Smooth muscle cell (in vitro differentiated cells): ENCODE measurements around the gene ZNF277. TPM values are rescaled to one million over a fixed set of nuclear protein-coding genes. Genes with fewer than 3 reads are reported as not detected.

Experiments
- DNase-seq: peaks from one replicate; lab custom pipeline; 2025; ENCODE audit not compliant: unreplicated experiment; lab: John Stamatoyannopoulos, UW
- H2AFZ ChIP-seq: fragments of 200-600 bp; sonication (generic); 2 replicates; pipeline ENCODE4 v1.6.0; 2016; ENCODE audit warnings: antibody characterized with exemption, low read depth, mild to moderate bottlenecking
- H3F3A ChIP-seq: fragments of 200-600 bp; sonication (generic); 2 replicates; pipeline ENCODE4 v1.6.0; 2017; ENCODE audit warnings: antibody characterized with exemption, low read depth
- H3K27ac ChIP-seq: fragments of 200-600 bp; sonication (generic); 2 replicates; pipeline ENCODE4 v1.5.1; 2016; ENCODE audit warnings: low read depth, mild to moderate bottlenecking
- H3K27me3 ChIP-seq: fragments of 200-600 bp; sonication (generic); 2 replicates; pipeline ENCODE4 v1.6.1; 2016; ENCODE audit warnings: low read depth, mild to moderate bottlenecking
- H3K36me3 ChIP-seq: fragments of 200-600 bp; sonication (generic); 2 replicates; pipeline ENCODE4 v1.5.1; 2016; ENCODE audit warnings: low read depth
- H3K4me1 ChIP-seq: fragments of 200-600 bp; sonication (generic); 2 replicates; pipeline ENCODE4 v1.5.1; 2016; ENCODE audit warnings: low read depth
- H3K4me2 ChIP-seq: fragments of 200-600 bp; sonication (generic); 2 replicates; pipeline ENCODE4 v1.6.0; 2016; ENCODE audit warnings: mild to moderate bottlenecking
- H3K4me3 ChIP-seq: fragments of 200-600 bp; sonication (generic); 2 replicates; pipeline ENCODE4 v1.5.1; 2016; ENCODE audit warnings: mild to moderate bottlenecking
- H3K79me2 ChIP-seq: fragments of 200-600 bp; sonication (generic); 2 replicates; pipeline ENCODE4 v1.6.0; 2016; ENCODE audit warnings: low read depth, mild to moderate bottlenecking
- H3K9ac ChIP-seq: fragments of 200-600 bp; sonication (generic); 2 replicates; pipeline ENCODE4 v1.6.0; 2016; ENCODE audit warnings: low read depth
- H3K9me3 ChIP-seq: fragments of 200-600 bp; sonication (generic); replicated peaks from 2 replicates; pipeline ENCODE4 v1.5.1; 2016; ENCODE audit warnings: low read depth
- H4K20me1 ChIP-seq: fragments of 200-600 bp; sonication (generic); 2 replicates; pipeline ENCODE4 v1.6.0; 2016; ENCODE audit warnings: low read depth
- CTCF ChIP-seq: fragments of 200-600 bp; sonication (generic); IDR thresholded peaks from 2 replicates; pipeline ENCODE4 v1.5.1; 2017; ENCODE audit warnings: borderline replicate concordance, mild to moderate bottlenecking, antibody characterized with exemption; ENCODE audit not compliant: insufficient read depth, poor library complexity, severe bottlenecking
- WGBS: methylation state at CpG from one replicate; pipeline ENCODE4 v1.1.7; 2016; ENCODE audit warnings: low lambda C conversion rate; 5-methylcytosine and 5-hydroxymethylcytosine counted together
- polyA plus RNA-seq: library from polyadenylated mRNA; unstranded; fragments of >200 nt; fragmentation: Nextera tagmentation; extraction: Ambion mirVana; gene quantifications from 2 replicates; pipeline ENCODE4 v1.2.1, GENCODE V29; 2016
- total RNA-seq: library from RNA; depleted of rRNA; stranded (reverse); fragments of >200 nt; gene quantifications from 2 replicates; pipeline ENCODE4 v1.2.3, GENCODE V29; 2014

The ZNF277 gene
- total and polyA plus RNA-seq, 2 experiments from 2014 or later, result 8.4 to 28.0 TPM

DNA sequence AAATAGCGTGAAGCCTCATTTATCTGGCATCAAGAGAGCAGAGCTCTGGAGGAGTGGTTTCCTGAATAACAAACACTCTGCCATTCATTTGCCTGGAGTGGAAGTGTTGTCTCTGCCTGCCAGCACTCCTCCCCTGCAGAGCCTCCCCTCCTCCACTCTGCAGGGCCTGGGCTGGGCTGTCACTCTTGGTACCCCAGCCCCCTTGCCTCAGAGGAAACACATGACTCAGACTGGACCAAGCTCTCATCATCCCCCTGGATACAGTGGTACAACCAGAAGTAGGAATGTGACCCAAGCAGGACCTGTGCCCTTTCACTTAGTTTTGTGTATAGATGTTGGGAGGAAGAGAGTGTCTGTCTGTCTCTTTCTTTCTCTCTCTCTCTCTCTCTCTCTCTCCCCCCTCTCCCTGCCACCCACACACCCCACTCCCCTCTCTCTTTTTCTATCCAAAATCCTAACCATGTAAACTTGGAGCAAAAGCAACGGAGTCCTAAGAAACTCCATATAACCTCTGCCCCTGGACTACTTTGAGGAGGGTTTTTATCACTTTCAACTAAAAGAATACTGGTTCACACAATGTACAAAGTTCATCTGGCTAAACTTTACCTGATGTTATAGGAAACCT lies 44.2 kb upstream of the ZNF277 start:
- H3K4me1 ChIP-seq, result peaks cover 35% of the 10 kb centered on the region
- H3K4me3 ChIP-seq, result no peak overlapping the region
- H2AFZ ChIP-seq, result no peak overlapping the region
- no peaks in the 10 kb centered on the region for H3K36me3 ChIP-seq
- H3K79me2 ChIP-seq, result peaks cover 14% of the 10 kb centered on the region
- no peak for DNase-seq
- no peaks in the 10 kb centered on the region for H3F3A ChIP-seq
- H3K27me3 ChIP-seq, result no peaks in the 10 kb centered on the region
- peak overlapping the region; percentile 41 for H3K4me2 ChIP-seq
- WGBS, result 18% methylated on average over 2 of the region's 2 CpGs
- H4K20me1 ChIP-seq, result peaks cover 27% of the 10 kb centered on the region
- no peak for TF ChIP-seq CTCF
- no peak overlapping the region for H3K27ac ChIP-seq
- H3K9me3 ChIP-seq, result no peaks in the 10 kb centered on the region
- no peak overlapping the region for H3K9ac ChIP-seq

- no peak overlapping the region for H3K27ac ChIP-seq
- H3K9ac ChIP-seq, result no peak overlapping the region
- 59% methylated on average over 6 of the region's 6 CpGs for WGBS
These were observed 43.5 kb upstream of the ZNF277 start for GRCh38 chr7:112162784-112163506.

GRCh38 chr7:112167147-112167546 lies 39.3 kb upstream of the ZNF277 start:
- Histone ChIP-seq H4K20me1 (peaks cover 28% of the 10 kb centered on the region), H3K79me2 (peaks cover 24% of the 10 kb centered on the region), H3K27me3 (no peaks in the 10 kb centered on the region), H3K9ac (no peak overlapping the region), H3K4me2 (no peak overlapping the region), H3K9me3 (no peaks in the 10 kb centered on the region), H3K4me3 (no peak overlapping the region), H3K4me1 (peaks cover 15% of the 10 kb centered on the region), H3K27ac (no peak overlapping the region), H3K36me3 (no peaks in the 10 kb centered on the region), H2AFZ (no peak overlapping the region), H3F3A (no peaks in the 10 kb centered on the region)
- DNase-seq, result no peak
- TF ChIP-seq CTCF, result no peak
- 98% methylated on average over 3 of the region's 3 CpGs for WGBS

More at GRCh38 chr7:112162784-112163506, 43.5 kb upstream of the ZNF277 start:
- Histone ChIP-seq H3K79me2 (peaks cover 14% of the 10 kb centered on the region), H3K9me3 (no peaks in the 10 kb centered on the region), H3K36me3 (no peaks in the 10 kb centered on the region), H3K4me3 (no peak overlapping the region), H3K4me1 (peaks cover 34% of the 10 kb centered on the region), H3K27me3 (no peaks in the 10 kb centered on the region), H3F3A (no peaks in the 10 kb centered on the region), H4K20me1 (peaks cover 27% of the 10 kb centered on the region), H3K4me2 (no peak overlapping the region), H2AFZ (no peak overlapping the region)
- DNase-seq, result no peak
- TF ChIP-seq CTCF, result no peak
